Sigmoid colon (tissue), 4 donors: ENCODE data around the gene ZNF280C.

Experiments
- POLR2A ChIP-seq, 2 donors: fragments of 450-650 bp; IDR thresholded peaks; one replicate each; pipeline ENCODE4 v1.6.1; 2016; ENCODE audit warnings: antibody characterized with exemption in 2 of 2, mild to moderate bottlenecking in 2 of 2, moderate library complexity in 2 of 2
- POLR2AphosphoS5 ChIP-seq, 4 donors: sonication (generic); formaldehyde crosslinking; IDR thresholded peaks; one replicate each; pipeline ENCODE4 v1.6.1; 2017; ENCODE audit warnings: antibody characterized with exemption in 4 of 4
- TF ChIP-seq, protein P1 (sequence below), 4 experiments: fragments of 450-650 bp in 3 of 4; fragments of 200-600 bp in 1 of 4; IDR thresholded peaks; one replicate each; pipeline ENCODE4 v1.5.1; 2016 to 2019; ENCODE audit warnings: antibody characterized with exemption in 4 of 4, mild to moderate bottlenecking in 3 of 4, moderate library complexity in 2 of 4

- TF ChIP-seq POLR2AphosphoS5 (IDR thresholded peaks at IDR 0.05) (no peak), POLR2A (IDR thresholded peaks at IDR 0.05) (no peak)
- TF ChIP-seq, protein P1, sequence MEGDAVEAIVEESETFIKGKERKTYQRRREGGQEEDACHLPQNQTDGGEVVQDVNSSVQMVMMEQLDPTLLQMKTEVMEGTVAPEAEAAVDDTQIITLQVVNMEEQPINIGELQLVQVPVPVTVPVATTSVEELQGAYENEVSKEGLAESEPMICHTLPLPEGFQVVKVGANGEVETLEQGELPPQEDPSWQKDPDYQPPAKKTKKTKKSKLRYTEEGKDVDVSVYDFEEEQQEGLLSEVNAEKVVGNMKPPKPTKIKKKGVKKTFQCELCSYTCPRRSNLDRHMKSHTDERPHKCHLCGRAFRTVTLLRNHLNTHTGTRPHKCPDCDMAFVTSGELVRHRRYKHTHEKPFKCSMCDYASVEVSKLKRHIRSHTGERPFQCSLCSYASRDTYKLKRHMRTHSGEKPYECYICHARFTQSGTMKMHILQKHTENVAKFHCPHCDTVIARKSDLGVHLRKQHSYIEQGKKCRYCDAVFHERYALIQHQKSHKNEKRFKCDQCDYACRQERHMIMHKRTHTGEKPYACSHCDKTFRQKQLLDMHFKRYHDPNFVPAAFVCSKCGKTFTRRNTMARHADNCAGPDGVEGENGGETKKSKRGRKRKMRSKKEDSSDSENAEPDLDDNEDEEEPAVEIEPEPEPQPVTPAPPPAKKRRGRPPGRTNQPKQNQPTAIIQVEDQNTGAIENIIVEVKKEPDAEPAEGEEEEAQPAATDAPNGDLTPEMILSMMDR (IDR thresholded peaks at IDR 0.05): no peak
Observed at GRCh38 chrX:130287071-130287770, 18.5 kb upstream of the ZNF280C start.
